ENCODE results near the gene SETD6. TPM values are rescaled to one million over a fixed set of nuclear protein-coding genes. Genes with fewer than 3 reads are reported as not detected.

The SETD6 gene
- total and polyA plus RNA-seq, 2 donors from 2014 or later, result 13.7 to 25.0 TPM

DNA sequence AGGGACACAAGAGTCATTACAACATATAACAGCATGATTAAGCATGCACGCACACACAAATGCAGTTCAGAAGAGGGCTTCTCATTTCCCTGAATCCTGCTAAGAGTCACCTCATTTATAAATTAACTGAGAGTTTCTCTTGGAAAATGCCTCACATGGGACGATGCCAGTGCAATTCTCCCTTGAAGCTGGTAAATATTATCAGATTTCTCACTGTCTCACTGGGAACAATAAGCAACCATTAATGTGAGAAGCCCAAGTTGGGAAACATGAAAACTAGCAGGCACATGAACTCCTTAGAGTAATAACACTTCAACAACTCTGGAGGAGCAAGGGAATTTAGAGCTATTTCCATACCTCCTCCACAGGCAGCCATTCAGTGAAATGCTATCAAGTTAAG lies 26.4 kb downstream of the SETD6 start:
- no peak for FAIRE-seq
- TF ChIP-seq, protein P1, sequence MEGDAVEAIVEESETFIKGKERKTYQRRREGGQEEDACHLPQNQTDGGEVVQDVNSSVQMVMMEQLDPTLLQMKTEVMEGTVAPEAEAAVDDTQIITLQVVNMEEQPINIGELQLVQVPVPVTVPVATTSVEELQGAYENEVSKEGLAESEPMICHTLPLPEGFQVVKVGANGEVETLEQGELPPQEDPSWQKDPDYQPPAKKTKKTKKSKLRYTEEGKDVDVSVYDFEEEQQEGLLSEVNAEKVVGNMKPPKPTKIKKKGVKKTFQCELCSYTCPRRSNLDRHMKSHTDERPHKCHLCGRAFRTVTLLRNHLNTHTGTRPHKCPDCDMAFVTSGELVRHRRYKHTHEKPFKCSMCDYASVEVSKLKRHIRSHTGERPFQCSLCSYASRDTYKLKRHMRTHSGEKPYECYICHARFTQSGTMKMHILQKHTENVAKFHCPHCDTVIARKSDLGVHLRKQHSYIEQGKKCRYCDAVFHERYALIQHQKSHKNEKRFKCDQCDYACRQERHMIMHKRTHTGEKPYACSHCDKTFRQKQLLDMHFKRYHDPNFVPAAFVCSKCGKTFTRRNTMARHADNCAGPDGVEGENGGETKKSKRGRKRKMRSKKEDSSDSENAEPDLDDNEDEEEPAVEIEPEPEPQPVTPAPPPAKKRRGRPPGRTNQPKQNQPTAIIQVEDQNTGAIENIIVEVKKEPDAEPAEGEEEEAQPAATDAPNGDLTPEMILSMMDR (IDR thresholded peaks at IDR 0.05; ENCODE audit: borderline replicate concordance, extremely low read depth, insufficient read depth), result no peak
- DNase-seq, result no peak
- H3K36me3 ChIP-seq (ENCODE audit: control insufficient read depth in 2 of 3, insufficient read depth in 3 of 3, low read length in 3 of 3), result peaks cover 43 to 94% (median 69%) of the 10 kb centered on the region in 3 donors
- no peak overlapping the region for H3K4me3 ChIP-seq (ENCODE audit: low read length in 3 of 3)
- no peaks in the 10 kb centered on the region for H3K27me3 ChIP-seq (ENCODE audit: control insufficient read depth, insufficient read depth, low read length)
- H3K9me3 ChIP-seq (ENCODE audit: control insufficient read depth in 2 of 3, insufficient read depth in 1 of 3, low read length in 3 of 3), result no peaks in the 10 kb centered on the region
- no peaks in the 10 kb centered on the region for H3K4me1 ChIP-seq (ENCODE audit: control insufficient read depth in 2 of 3, insufficient read depth in 2 of 3, low read depth in 1 of 3, low read length in 3 of 3)
- no peak overlapping the region for H3K27ac ChIP-seq (ENCODE audit: low read depth in 2 of 2, low read length in 2 of 2)
- intact Hi-C loops (cut with DNase I), result no loop called here
- H3K9ac ChIP-seq (ENCODE audit: low read length in 3 of 3), result no peak overlapping the region

GRCh38 chr16:58542291-58542690 lies 27.0 kb downstream of the SETD6 start:
- intact Hi-C loops (cut with DNase I), result no loop called here
- no peaks in the 10 kb centered on the region for H3K4me1 ChIP-seq (ENCODE audit: control insufficient read depth in 2 of 3, insufficient read depth in 2 of 3, low read depth in 1 of 3, low read length in 3 of 3)
- H3K4me3 ChIP-seq (ENCODE audit: low read length in 3 of 3), result no peak overlapping the region
- FAIRE-seq (no peak), DNase-seq (no peak)
- H3K27me3 ChIP-seq (ENCODE audit: control insufficient read depth, insufficient read depth, low read length), result no peaks in the 10 kb centered on the region
- H3K9ac ChIP-seq (ENCODE audit: low read length in 3 of 3), result no peak overlapping the region
- TF ChIP-seq, protein P1 (IDR thresholded peaks at IDR 0.05; ENCODE audit: borderline replicate concordance, extremely low read depth, insufficient read depth), result no peak
- H3K9me3 ChIP-seq (ENCODE audit: control insufficient read depth in 2 of 3, insufficient read depth in 1 of 3, low read length in 3 of 3), result no peaks in the 10 kb centered on the region
- H3K36me3 ChIP-seq (ENCODE audit: control insufficient read depth in 2 of 3, insufficient read depth in 3 of 3, low read length in 3 of 3), result peaks cover 39 to 94% (median 64%) of the 10 kb centered on the region in 3 donors
- H3K27ac ChIP-seq (ENCODE audit: low read depth in 2 of 2, low read length in 2 of 2), result no peak overlapping the region

- Histone ChIP-seq H3K4me1 (ENCODE audit: control insufficient read depth in 2 of 3, insufficient read depth in 2 of 3, low read depth in 1 of 3, low read length in 3 of 3) (no peaks in the 10 kb centered on the region), H3K27me3 (ENCODE audit: control insufficient read depth, insufficient read depth, low read length) (no peaks in the 10 kb centered on the region), H3K36me3 (ENCODE audit: control insufficient read depth in 2 of 3, insufficient read depth in 3 of 3, low read length in 3 of 3) (peaks cover 28 to 89% (median 50%) of the 10 kb centered on the region in 3 donors), H3K9me3 (ENCODE audit: control insufficient read depth in 2 of 3, insufficient read depth in 1 of 3, low read length in 3 of 3) (no peaks in the 10 kb centered on the region), H3K4me3 (ENCODE audit: low read length in 3 of 3) (no peak overlapping the region), H3K9ac (ENCODE audit: low read length in 3 of 3) (no peak overlapping the region), H3K27ac (ENCODE audit: low read depth in 2 of 2, low read length in 2 of 2) (no peak overlapping the region)
- intact Hi-C loops (cut with DNase I), result no loop called here
- TF ChIP-seq, protein P1 (IDR thresholded peaks at IDR 0.05; ENCODE audit: borderline replicate concordance, extremely low read depth, insufficient read depth), result no peak
- DNase-seq, result no peak
- no peak for FAIRE-seq
Observed at GRCh38 chr16:58543685-58544084, 28.4 kb downstream of the SETD6 start.

- Histone ChIP-seq H3K4me3 (ENCODE audit: low read length in 3 of 3) (no peak overlapping the region), H3K9me3 (ENCODE audit: control insufficient read depth in 2 of 3, insufficient read depth in 1 of 3, low read length in 3 of 3) (no peaks in the 10 kb centered on the region), H3K4me1 (ENCODE audit: control insufficient read depth in 2 of 3, insufficient read depth in 2 of 3, low read depth in 1 of 3, low read length in 3 of 3) (no peaks in the 10 kb centered on the region), H3K36me3 (ENCODE audit: control insufficient read depth in 2 of 3, insufficient read depth in 3 of 3, low read length in 3 of 3) (peaks cover 23 to 88% (median 50%) of the 10 kb centered on the region in 3 donors), H3K27ac (ENCODE audit: low read depth in 2 of 2, low read length in 2 of 2) (no peak overlapping the region), H3K27me3 (ENCODE audit: control insufficient read depth, insufficient read depth, low read length) (no peaks in the 10 kb centered on the region), H3K9ac (ENCODE audit: low read length in 3 of 3) (no peak overlapping the region)
- DNase-seq (no peak), FAIRE-seq (no peak)
- intact Hi-C loops (cut with DNase I), result no loop called here
- TF ChIP-seq, protein P1 (IDR thresholded peaks at IDR 0.05; ENCODE audit: borderline replicate concordance, extremely low read depth, insufficient read depth), result no peak
Observed at GRCh38 chr16:58548378-58548777, 33.1 kb downstream of the SETD6 start.
